Naive thymus-derived CD4-positive, alpha-beta T cell (primary cell): ENCODE data around the gene ARRDC1. TPM values are rescaled to one million over a fixed set of nuclear protein-coding genes. Genes with fewer than 3 reads are reported as not detected.

ENCODE experiments used
- polyA plus RNA-seq, 2 donors: library from polyadenylated mRNA; unstranded; fragments of 300-500 nt; fragmentation: Illumina TruSeq; gene quantifications; one replicate each; pipeline ENCODE4 v1.2.3, GENCODE V29; 2021
- total RNA-seq, 6 experiments: library from RNA in 5 of 6; stranded (reverse) in 5 of 6; gene quantifications; 1 replicate in 5 of 6; 2 replicates in 1 of 6; pipeline ENCODE4 v1.2.3 and lab custom pipeline; 2021 to 2026

The ARRDC1 gene
- total and polyA plus RNA-seq, 7 experiments from 2014 or later = 35.2 to 126 (median 77.1) TPM

Other genes with a start within 250 kb of the ARRDC1 start
- 10 to 100 TPM; 11.7 to 27.2 (median 24.7) TPM for gene EXD3, start 182.5 kb upstream of the ARRDC1 start, total RNA-seq
- 1 to 10 TPM; 3.5 to 7.6 TPM for gene EXD3, start 182.5 kb upstream of the ARRDC1 start, polyA plus RNA-seq
- 10 to 100 TPM in 2 of 5 experiments, 1 to 10 TPM in 2, under 1 TPM in 1; 0.94 to 11.1 (median 6.0) TPM for gene NOXA1, start 182.3 kb upstream of the ARRDC1 start, total RNA-seq
- 1 to 10 TPM in 1 of 2 donors, under 1 TPM in 1; 0.73 to 2.6 TPM for gene NOXA1, start 182.3 kb upstream of the ARRDC1 start, polyA plus RNA-seq
- gene ENTPD8, start 164.3 kb upstream of the ARRDC1 start, total RNA-seq = not detected
- not detected for gene ENTPD8, start 164.3 kb upstream of the ARRDC1 start, polyA plus RNA-seq
- 10 to 100 TPM; 22.9 to 92.0 (median 57.3) TPM for gene NSMF, start 146.4 kb upstream of the ARRDC1 start, total RNA-seq
- 10 to 100 TPM; 10.9 to 21.4 TPM for gene NSMF, start 146.4 kb upstream of the ARRDC1 start, polyA plus RNA-seq
- 10 to 100 TPM in 3 of 5 experiments, 1 to 10 TPM in 2; 4.9 to 28.9 (median 16.2) TPM for gene PNPLA7, start 55.3 kb upstream of the ARRDC1 start, total RNA-seq
- gene PNPLA7, start 55.3 kb upstream of the ARRDC1 start, polyA plus RNA-seq = 1 to 10 TPM; 2.7 TPM
- 100 to 1,000 TPM in 1 of 5 experiments, 10 to 100 TPM in 4; 41.1 to 102 (median 53.9) TPM for gene MRPL41, start 53.8 kb upstream of the ARRDC1 start, total RNA-seq
- 10 to 100 TPM; 36.3 to 41.1 TPM for gene MRPL41, start 53.8 kb upstream of the ARRDC1 start, polyA plus RNA-seq
- 10 to 100 TPM; 43.4 to 77.5 (median 49.9) TPM for gene DPH7, start 26.8 kb upstream of the ARRDC1 start, total RNA-seq
- 10 to 100 TPM; 29.7 to 45.3 TPM for gene DPH7, start 26.8 kb upstream of the ARRDC1 start, polyA plus RNA-seq
- gene ZMYND19, start 15.2 kb upstream of the ARRDC1 start, total RNA-seq = 10 to 100 TPM; 13.3 to 32.4 (median 26.6) TPM
- 1 to 10 TPM; 4.5 to 9.8 TPM for gene ZMYND19, start 15.2 kb upstream of the ARRDC1 start, polyA plus RNA-seq
- 100 to 1,000 TPM; 111 to 132 (median 117) TPM for gene EHMT1, start 13.3 kb downstream of the ARRDC1 start, total RNA-seq
- 10 to 100 TPM; 24.7 to 43.0 TPM for gene EHMT1, start 13.3 kb downstream of the ARRDC1 start, polyA plus RNA-seq